Hepatocyte (in vitro differentiated cells): ENCODE results near the gene PRKCA.

Experiments
- CTCF ChIP-seq: fragments of 200-600 bp; sonication (generic); IDR thresholded peaks from 2 replicates; pipeline ENCODE4 v1.5.1; 2016; ENCODE audit warnings: antibody characterized with exemption, mild to moderate bottlenecking; ENCODE audit not compliant: poor library complexity
- EZH2 ChIP-seq: fragments of 200-600 bp; sonication (generic); IDR thresholded peaks from 2 replicates; pipeline ENCODE4 v1.6.1; 2016; ENCODE audit warnings: antibody characterized with exemption, mild to moderate bottlenecking, borderline replicate concordance
- EZH2phosphoT487 ChIP-seq: fragments of 200-600 bp; sonication (generic); IDR thresholded peaks from one replicate; pipeline ENCODE4 v1.6.1; 2018; ENCODE audit warnings: antibody characterized with exemption, mild to moderate bottlenecking, low read depth, moderate library complexity; ENCODE audit not compliant: unreplicated experiment, severe bottlenecking

DNA sequence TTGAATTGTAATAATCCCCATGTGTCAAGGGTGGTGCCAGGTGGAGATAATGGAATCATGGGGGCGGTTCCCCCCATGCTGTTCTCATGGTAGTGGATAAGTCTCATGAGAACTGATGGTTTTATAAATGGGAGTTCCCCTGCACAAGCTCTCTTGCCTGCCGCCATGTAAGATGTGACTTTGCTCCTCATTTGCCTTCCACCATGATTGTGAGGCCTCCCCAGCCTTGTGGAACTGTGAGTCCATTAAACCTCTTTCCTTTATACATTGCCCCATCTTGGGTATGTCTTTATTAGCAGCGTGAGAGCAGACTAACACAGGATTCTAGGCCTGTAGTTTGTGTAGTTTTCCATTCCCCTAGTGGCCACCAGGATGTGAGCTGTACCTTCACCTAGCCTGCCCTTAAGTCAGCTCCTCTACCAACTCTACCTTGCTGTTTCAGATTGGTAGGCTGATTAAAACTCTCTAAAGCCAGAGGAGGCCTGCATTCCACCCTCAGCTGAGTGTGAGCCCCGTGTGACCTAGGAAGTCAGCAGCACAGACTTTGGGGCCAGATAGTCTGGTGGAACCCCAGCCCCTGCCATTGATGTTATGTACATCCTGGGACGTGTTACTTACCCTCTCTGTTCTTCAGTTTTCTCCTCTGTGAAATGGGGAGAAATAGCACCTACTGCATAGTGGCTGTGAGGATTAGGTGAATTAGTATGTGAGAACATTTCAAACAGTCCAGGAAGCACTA is 280.1 kb downstream of the PRKCA start:
- TF ChIP-seq CTCF: no peak
- TF ChIP-seq EZH2: no peak
- no peak for TF ChIP-seq EZH2phosphoT487
